H1 (cell line): ENCODE results near the gene COA1. TPM values are rescaled to one million over a fixed set of nuclear protein-coding genes. Genes with fewer than 3 reads are reported as not detected.

ENCODE experiments used
- CTCF ChIA-PET: fragments of 300-600 bp; sonication (Branson Sonifier 250); formaldehyde crosslinking; loops from one replicate; lab custom pipeline; 2021; ENCODE audit not compliant: partially characterized antibody; lab: Charles Lee
- POLR2A ChIA-PET: fragments of 300-600 bp; sonication (Branson Sonifier 250); formaldehyde crosslinking; loops from one replicate; lab custom pipeline; 2021; ENCODE audit warnings: inconsistent platforms; ENCODE audit not compliant: partially characterized antibody; lab: Charles Lee
- DNase-seq, 2 experiments: peaks; one replicate each; pipeline versions ENCODE4 v3.0.0 to v3.0.0-alpha.2; 2010 to 2022; ENCODE audit warnings: low spot score in 2 of 2, low read depth in 1 of 2, mixed read lengths in 1 of 2
- FAIRE-seq: peaks from 2 replicates; lab custom pipeline; 2011; peaks lifted over from hg19 to GRCh38; lab: Jason Lieb, UNC
- H2AFZ ChIP-seq: 2 replicates; pipeline ENCODE4 v1.8.1; 2012; ENCODE audit warnings: low read length, inconsistent platforms
- H2AK5ac ChIP-seq: 2 replicates; pipeline ENCODE4 v1.6.1; 2013; ENCODE audit warnings: low read depth, low read length
- H2BK120ac ChIP-seq: replicated peaks from 2 replicates; pipeline ENCODE3; 2013; ENCODE audit warnings: low read depth, low read length, inconsistent platforms
- H2BK12ac ChIP-seq: 2 replicates; pipeline ENCODE4 v1.6.1; 2013; ENCODE audit warnings: low read depth, low read length
- H2BK15ac ChIP-seq: 2 replicates; pipeline ENCODE4 v1.6.1; 2013; ENCODE audit warnings: low read length
- H2BK20ac ChIP-seq: 2 replicates; pipeline ENCODE4 v1.6.1; 2013; ENCODE audit warnings: low read length
- H2BK5ac ChIP-seq: 2 replicates; pipeline ENCODE4 v1.6.1; 2013; ENCODE audit warnings: low read depth, low read length
- H3K14ac ChIP-seq: 2 replicates; pipeline ENCODE4 v1.6.1; 2013; ENCODE audit warnings: inconsistent platforms; ENCODE audit not compliant: insufficient read length
- H3K18ac ChIP-seq: 2 replicates; pipeline ENCODE4 v1.6.1; 2013; ENCODE audit warnings: low read length; ENCODE audit errors: extremely low read depth
- H3K23ac ChIP-seq: 2 replicates; pipeline ENCODE4 v1.6.1; 2013; ENCODE audit warnings: inconsistent platforms; ENCODE audit not compliant: insufficient read length
- H3K23me2 ChIP-seq: 2 replicates; pipeline ENCODE4 v1.6.1; 2013; ENCODE audit warnings: low read depth, low read length
- H3K27ac ChIP-seq: 2 replicates; pipeline ENCODE4 v1.6.1; 2011; ENCODE audit warnings: low read depth, low read length, inconsistent platforms
- H3K27me3 ChIP-seq, 4 experiments: replicated peaks in 1 of 4; 1 replicate in 1 of 4; 2 replicates in 3 of 4; pipeline versions ENCODE4 v1.6.1 to v1.8.1; 2011 to 2013; ENCODE audit warnings: low read length in 3 of 4, mild to moderate bottlenecking in 3 of 4, inconsistent platforms in 2 of 4, mixed read lengths in 2 of 4, moderate library complexity in 1 of 4; ENCODE audit not compliant: control insufficient read depth in 3 of 4, insufficient read depth in 3 of 4; ENCODE audit errors: extremely low read depth in 1 of 4
- H3K36me3 ChIP-seq, 4 experiments: 2 replicates each; pipeline versions ENCODE4 v1.6.1 to v1.8.1; 2011 to 2013; ENCODE audit warnings: mild to moderate bottlenecking in 4 of 4, low read length in 3 of 4, moderate library complexity in 2 of 4, control low read depth in 1 of 4, inconsistent platforms in 1 of 4; ENCODE audit not compliant: insufficient read depth in 4 of 4, control insufficient read depth in 2 of 4
- H3K4ac ChIP-seq: replicated peaks from 2 replicates; pipeline ENCODE3; 2013; ENCODE audit warnings: low read length, low read depth, mixed read lengths, inconsistent platforms; ENCODE audit not compliant: insufficient read length
- H3K4me1 ChIP-seq, 4 experiments: replicated peaks in 1 of 4; 1 replicate in 1 of 4; 2 replicates in 3 of 4; pipeline versions ENCODE4 v1.6.1 to v1.8.1; 2011 to 2013; ENCODE audit warnings: low read length in 3 of 4, inconsistent platforms in 2 of 4, mixed read lengths in 1 of 4; ENCODE audit not compliant: insufficient read depth in 4 of 4, control insufficient read depth in 3 of 4
- H3K4me2 ChIP-seq, 2 experiments: 2 replicates each; pipeline versions ENCODE4 v1.6.1 to v1.8.1; 2011 to 2013; ENCODE audit warnings: low read depth in 2 of 2, low read length in 2 of 2, control low read depth in 1 of 2, inconsistent platforms in 1 of 2, mild to moderate bottlenecking in 1 of 2; ENCODE audit not compliant: insufficient read depth in 1 of 2
- H3K4me3 ChIP-seq, 4 experiments: fragments of 200-600, 300-600 bp in 1 of 4; sonication (generic), shearing (Covaris generic), sonication (Bioruptor Twin) in 1 of 4; 2 replicates each; pipeline versions ENCODE4 v1.5.1 to v1.8.1; 2011 to 2016; ENCODE audit warnings: low read length in 4 of 4, low read depth in 3 of 4, control low read depth in 2 of 4, inconsistent platforms in 2 of 4, mild to moderate bottlenecking in 2 of 4, mixed read lengths in 1 of 4, moderate library complexity in 1 of 4; ENCODE audit not compliant: insufficient read depth in 2 of 4; ENCODE audit errors: extremely low read depth in 1 of 4
- H3K56ac ChIP-seq: replicated peaks from 2 replicates; pipeline ENCODE3; 2013; ENCODE audit warnings: low read depth, mild to moderate bottlenecking, mixed read lengths, low read length, inconsistent platforms; ENCODE audit not compliant: insufficient read length
- H3K79me1 ChIP-seq: 2 replicates; pipeline ENCODE4 v1.6.1; 2013; ENCODE audit warnings: low read depth, low read length, control low read depth
- H3K79me2 ChIP-seq, 2 experiments: 2 replicates each; pipeline versions ENCODE4 v1.6.1 to v1.8.1; 2012 to 2013; ENCODE audit warnings: low read length in 2 of 2, mild to moderate bottlenecking in 2 of 2, inconsistent platforms in 1 of 2; ENCODE audit not compliant: insufficient read depth in 2 of 2, control insufficient read depth in 1 of 2
- H3K9ac ChIP-seq, 4 experiments: replicated peaks in 1 of 4; 1 replicate in 1 of 4; 2 replicates in 3 of 4; pipeline versions ENCODE4 v1.6.1 to v1.8.1; 2011 to 2013; ENCODE audit warnings: low read depth in 3 of 4, low read length in 3 of 4, control low read depth in 2 of 4, mild to moderate bottlenecking in 2 of 4, moderate library complexity in 2 of 4, inconsistent platforms in 1 of 4; ENCODE audit errors: extremely low read depth in 1 of 4
- H3K9me3 ChIP-seq, 2 experiments: 2 replicates each; pipeline versions ENCODE4 v1.6.1 to v1.8.1; 2012 to 2013; ENCODE audit warnings: mild to moderate bottlenecking in 2 of 2, moderate library complexity in 2 of 2, control low read depth in 1 of 2, inconsistent platforms in 1 of 2, low read depth in 1 of 2, low read length in 1 of 2, mixed read lengths in 1 of 2; ENCODE audit not compliant: insufficient read depth in 2 of 2
- H4K20me1 ChIP-seq, 2 experiments: replicated peaks in 1 of 2; 2 replicates each; pipeline versions ENCODE3 to v1.8.1; 2011 to 2013; ENCODE audit warnings: inconsistent platforms in 2 of 2, low read length in 2 of 2, mild to moderate bottlenecking in 1 of 2; ENCODE audit not compliant: insufficient read depth in 2 of 2, control insufficient read depth in 1 of 2
- H4K5ac ChIP-seq: 2 replicates; pipeline ENCODE4 v1.6.1; 2013; ENCODE audit warnings: low read length, low read depth, mixed read lengths, inconsistent platforms; ENCODE audit not compliant: insufficient read length
- H4K8ac ChIP-seq: 2 replicates; pipeline ENCODE4 v1.8.0; 2013; ENCODE audit warnings: mild to moderate bottlenecking, moderate library complexity, low read length, inconsistent platforms; ENCODE audit not compliant: insufficient read depth; ENCODE audit errors: extremely low read depth
- H4K91ac ChIP-seq: replicated peaks from 2 replicates; pipeline ENCODE3; 2013; ENCODE audit warnings: low read length, mixed read lengths, inconsistent platforms; ENCODE audit not compliant: insufficient read length
- CEBPB ChIP-seq: IDR thresholded peaks from 2 replicates; pipeline ENCODE4 v1.6.1; 2012; ENCODE audit warnings: low read depth, low read length
- EP300 ChIP-seq, 2 experiments: IDR thresholded peaks; 1 replicate in 1 of 2; 2 replicates in 1 of 2; pipeline ENCODE4 v1.6.1; 2011 to 2012; ENCODE audit warnings: low read depth in 2 of 2, low read length in 2 of 2, mild to moderate bottlenecking in 2 of 2, borderline replicate concordance in 1 of 2, inconsistent platforms in 1 of 2, moderate library complexity in 1 of 2
- HDAC2 ChIP-seq, 2 experiments: fragments of 300-600 bp in 1 of 2; sonication (generic) in 1 of 2; IDR thresholded peaks; 2 replicates each; pipeline ENCODE4 v1.6.1; 2011 to 2012; ENCODE audit warnings: low read depth in 2 of 2, low read length in 2 of 2, mild to moderate bottlenecking in 2 of 2, moderate library complexity in 2 of 2, borderline replicate concordance in 1 of 2, inconsistent platforms in 1 of 2
- KDM4A ChIP-seq: IDR thresholded peaks from one replicate; pipeline ENCODE4 v1.7.1; 2012; ENCODE audit warnings: low read depth, mild to moderate bottlenecking, moderate library complexity, low read length, inconsistent platforms; ENCODE audit not compliant: severe bottlenecking
- PHF8 ChIP-seq: fragments of 200-600 bp; sonication (generic); conservative IDR thresholded peaks from 2 replicates; pipeline ENCODE4 v1.7.1; 2012; ENCODE audit warnings: low read depth, mild to moderate bottlenecking, inconsistent platforms, low read length, moderate library complexity
- TEAD4 ChIP-seq: IDR thresholded peaks from 2 replicates; pipeline ENCODE4 v1.6.1; 2012; ENCODE audit warnings: low read depth, low read length, inconsistent platforms, mixed read lengths
- WGBS, 2 experiments: shearing (Covaris generic) in 1 of 2; methylation state at CpG; one replicate each; pipeline versions ENCODE4 v1.1.6 to v1.1.7; 2013 to 2015; ENCODE audit warnings: low lambda C conversion rate in 2 of 2, mixed read lengths in 2 of 2, inconsistent platforms in 1 of 2, low coverage in 1 of 2, missing lambda C conversion rate in 1 of 2; ENCODE audit not compliant: insufficient replicate concordance in 2 of 2, insufficient coverage in 1 of 2, insufficient read length in 1 of 2; ENCODE audit errors: extremely low coverage in 1 of 2, missing lambda C conversion rate in 1 of 2; 5-methylcytosine and 5-hydroxymethylcytosine counted together
- polyA plus RNA-seq, 7 experiments: library from polyadenylated mRNA; depleted of rRNA in 3 of 7; stranded (reverse) in 5 of 7; unstranded in 2 of 7; fragments of >200 nt in 5 of 7; fragments of 200-250 nt in 2 of 7; gene quantifications; 1 replicate in 5 of 7; 2 replicates in 1 of 7; 4 replicates in 1 of 7; pipeline versions ENCODE4 v1.2.1 to v1.2.3, GENCODE V29; 2011 to 2013; ENCODE audit warnings: missing spikeins in 2 of 7, mixed read lengths in 2 of 7
- total RNA-seq: library from RNA; stranded (reverse); fragmentation: NEBNext Ultra II Directional; extraction: Animal tissue kit (Norgen Biotek cat#: 25700); gene quantifications from 2 replicates; pipeline ENCODE4 v1.2.1, GENCODE V29; 2021
- TF ChIP-seq, protein P1 (sequence below): IDR thresholded peaks from 2 replicates; pipeline ENCODE4 v1.6.1; 2012; ENCODE audit warnings: low read length, inconsistent platforms

The COA1 gene
- total and polyA plus RNA-seq, 2 of the 8 experiments (the other 6 are each of a cell fraction or from before 2014, with no cell fraction given): 98.6 to 143 TPM

DNA sequence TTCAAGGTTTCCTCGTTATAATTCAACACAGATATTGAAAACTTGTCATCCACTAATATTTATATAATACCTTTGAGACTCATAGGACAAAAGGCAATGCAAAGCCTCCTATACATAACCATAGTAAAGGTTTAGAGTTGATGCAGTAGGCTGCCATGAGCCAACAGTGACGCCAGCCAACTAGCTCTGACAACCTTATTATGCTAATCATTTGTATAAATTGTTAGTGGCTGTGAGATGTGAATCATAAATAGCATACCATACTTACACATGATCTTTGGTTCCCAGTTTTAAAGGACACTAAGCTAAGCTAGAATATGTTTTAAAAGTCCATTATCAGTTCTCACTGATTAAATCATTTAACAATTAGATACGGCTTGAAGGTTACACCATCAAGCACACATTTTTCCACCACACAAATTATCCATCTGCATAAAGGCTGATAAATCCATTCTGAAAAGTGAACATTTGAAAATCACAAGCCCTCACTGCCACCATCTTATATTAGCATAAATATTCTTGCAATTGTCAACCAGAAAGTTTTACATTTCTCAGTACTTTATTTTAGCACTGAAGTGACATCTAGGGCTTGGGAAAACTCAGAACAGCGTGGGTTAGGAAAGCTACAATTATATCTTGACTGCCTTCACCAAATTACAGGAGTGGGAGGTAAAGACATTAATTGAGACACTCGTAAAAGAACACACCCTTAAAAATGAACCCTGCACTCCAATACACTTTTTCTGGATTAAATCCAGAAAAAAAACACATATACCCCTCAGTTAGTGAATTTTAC, 30.7 kb downstream of the COA1 start:
- no peaks in the 10 kb centered on the region for H3K36me3 ChIP-seq
- H3K14ac ChIP-seq: no peak overlapping the region
- H3K4me3 ChIP-seq: no peak overlapping the region
- H3K23ac ChIP-seq: no peak overlapping the region
- H2BK12ac ChIP-seq: no peak overlapping the region
- H2BK5ac ChIP-seq: no peak overlapping the region
- H4K8ac ChIP-seq: no peak overlapping the region
- peaks cover 11 to 75% of the 10 kb centered on the region in 2 experiments for H3K79me2 ChIP-seq
- no peaks in the 10 kb centered on the region for H3K27me3 ChIP-seq
- H3K9me3 ChIP-seq: no peaks in the 10 kb centered on the region
- peaks cover 1 to 11% of the 10 kb centered on the region in 2 experiments for H4K20me1 ChIP-seq
- no peak overlapping the region for H3K4me2 ChIP-seq
- H2AFZ ChIP-seq: no peak overlapping the region
- WGBS, 2 experiments: 91% methylated on average over 5 of the region's 5 CpGs; no CpG with 5 or more reads in 1 of the 2 experiments
- TF ChIP-seq CEBPB: no peak
- TF ChIP-seq, protein P1, sequence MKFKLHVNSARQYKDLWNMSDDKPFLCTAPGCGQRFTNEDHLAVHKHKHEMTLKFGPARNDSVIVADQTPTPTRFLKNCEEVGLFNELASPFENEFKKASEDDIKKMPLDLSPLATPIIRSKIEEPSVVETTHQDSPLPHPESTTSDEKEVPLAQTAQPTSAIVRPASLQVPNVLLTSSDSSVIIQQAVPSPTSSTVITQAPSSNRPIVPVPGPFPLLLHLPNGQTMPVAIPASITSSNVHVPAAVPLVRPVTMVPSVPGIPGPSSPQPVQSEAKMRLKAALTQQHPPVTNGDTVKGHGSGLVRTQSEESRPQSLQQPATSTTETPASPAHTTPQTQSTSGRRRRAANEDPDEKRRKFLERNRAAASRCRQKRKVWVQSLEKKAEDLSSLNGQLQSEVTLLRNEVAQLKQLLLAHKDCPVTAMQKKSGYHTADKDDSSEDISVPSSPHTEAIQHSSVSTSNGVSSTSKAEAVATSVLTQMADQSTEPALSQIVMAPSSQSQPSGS: no peak
- TF ChIP-seq PHF8: no peak
- TF ChIP-seq HDAC2 (IDR thresholded peaks at IDR 0.05; ENCODE audit: borderline replicate concordance in 1 of 2, low read depth in 2 of 2, low read length in 2 of 2): no peak
- TF ChIP-seq KDM4A: no peak
- TF ChIP-seq TEAD4: no peak
- TF ChIP-seq EP300 (IDR thresholded peaks at IDR 0.05; ENCODE audit: borderline replicate concordance in 1 of 2, low read depth in 2 of 2, low read length in 2 of 2): no peak
- FAIRE-seq (no peak), DNase-seq (no peak)
- H2BK120ac ChIP-seq: no peak overlapping the region
- peaks cover 3% of the 10 kb centered on the region for H3K79me1 ChIP-seq
- H3K56ac ChIP-seq: no peak overlapping the region
- POLR2A ChIA-PET: interaction anchor here (1.1 to 1.2 kb wide), 2 partner anchors 10 to 116 kb away, joined by 3 to 4 read pairs; partner anchors contain the start of gene STK17A
- H2BK15ac ChIP-seq: no peak overlapping the region
- H4K5ac ChIP-seq: no peak overlapping the region
- H2BK20ac ChIP-seq: no peak overlapping the region
- no peak overlapping the region for H2AK5ac ChIP-seq
- H3K27ac ChIP-seq: no peak overlapping the region
- H3K9ac ChIP-seq: no peak overlapping the region
- no peak overlapping the region for H3K18ac ChIP-seq
- CTCF ChIA-PET: interaction anchor here (0.6 to 4.3 kb wide), 13 partner anchors 10 to 244 kb away, joined by 3 to 46 read pairs (median 5); partner anchors contain the start of gene STK17A
- H3K4me1 ChIP-seq: peaks cover 0 to 5% (median 0%) of the 10 kb centered on the region in 4 experiments; a peak in 2 of 7 replicates
- no peak overlapping the region for H3K4ac ChIP-seq
- H3K23me2 ChIP-seq: no peaks in the 10 kb centered on the region
- no peak overlapping the region for H4K91ac ChIP-seq
